Aorta (tissue), 5 donors: Measurements from ENCODE around the gene TBC1D4. TPM values are rescaled to one million over a fixed set of nuclear protein-coding genes. Genes with fewer than 3 reads are reported as not detected.

Experiments
- ATAC-seq: fragments of 200-7000 bp; cut with Tn5 transposase; one replicate; pipeline ENCODE4 v1.9.1; 2022; ENCODE audit warnings: moderate library complexity; ENCODE audit not compliant: low FRiP score
- DNase-seq, 2 donors: peaks; one replicate each; pipeline ENCODE4 v3.0.0-alpha.2; 2020
- H3K27ac ChIP-seq, 2 donors: one replicate each; pipeline ENCODE4 v1.5.1; 2013; ENCODE audit warnings: low read length in 2 of 2, mild to moderate bottlenecking in 2 of 2, moderate library complexity in 2 of 2, control low read depth in 1 of 2, inconsistent platforms in 1 of 2, low read depth in 1 of 2
- H3K27me3 ChIP-seq, 2 donors: one replicate each; pipeline ENCODE4 v1.6.1; 2013; ENCODE audit warnings: control low read depth in 1 of 2, low read length in 1 of 2, mild to moderate bottlenecking in 1 of 2, moderate library complexity in 1 of 2; ENCODE audit not compliant: insufficient read depth in 2 of 2, control insufficient read depth in 1 of 2
- H3K36me3 ChIP-seq, 2 donors: one replicate each; pipeline ENCODE4 v1.6.1; 2013; ENCODE audit warnings: control low read depth in 1 of 2, low read length in 1 of 2, mild to moderate bottlenecking in 1 of 2; ENCODE audit not compliant: insufficient read depth in 2 of 2, control insufficient read depth in 1 of 2
- H3K4me1 ChIP-seq, 2 donors: one replicate each; pipeline ENCODE4 v1.6.1; 2013; ENCODE audit warnings: low read length in 2 of 2, control low read depth in 1 of 2, mild to moderate bottlenecking in 1 of 2, moderate library complexity in 1 of 2; ENCODE audit not compliant: insufficient read depth in 2 of 2, control insufficient read depth in 1 of 2
- H3K4me3 ChIP-seq, 2 donors: one replicate each; pipeline ENCODE4 v1.5.1; 2013; ENCODE audit warnings: low read length in 2 of 2, control low read depth in 1 of 2, mild to moderate bottlenecking in 1 of 2
- H3K9me3 ChIP-seq: one replicate; pipeline ENCODE4 v1.6.1; 2013; ENCODE audit warnings: mild to moderate bottlenecking, low read length; ENCODE audit not compliant: control insufficient read depth
- WGBS, 2 donors: extraction: QIAGEN DNeasy Blood & Tissue Kit; methylation state at CpG; one replicate each; pipeline ENCODE4 v1.1.7; 2013; 5-methylcytosine and 5-hydroxymethylcytosine counted together
- intact Hi-C, 2 donors: fragments of 100-400 bp; cut with DNase I; formaldehyde crosslinking; loops; one replicate each; pipeline versions ENCODE4 v1.14.2 to v1.15.0; 2022
- polyA plus RNA-seq, 2 donors: library from polyadenylated mRNA; stranded (reverse); fragments of 200-250 nt; gene quantifications; one replicate each; pipeline ENCODE4 v1.2.3, GENCODE V29; 2013
- total RNA-seq, 2 donors: library from RNA; stranded (reverse); fragmentation: NEBNext Ultra II Directional; extraction: Animal tissue kit (Norgen Biotek cat#: 25700); gene quantifications; one replicate each; pipeline ENCODE4 v1.2.1, GENCODE V29; 2021
- donor health status: healthy with polysubstance abuse.
- donor health status: Bipolar disorder and iron deficiency.
- donor health status: DM: no; HTN: no; CAD: no.
- donor health status: DM: no; HTN: no; CAD: no.
- donor health status: DM: yes; HTN: yes; CAD: no.

Gene TBC1D4
- total and polyA plus RNA-seq, 4 donors: 1.4 to 16.3 (median 6.2) TPM

DNA sequence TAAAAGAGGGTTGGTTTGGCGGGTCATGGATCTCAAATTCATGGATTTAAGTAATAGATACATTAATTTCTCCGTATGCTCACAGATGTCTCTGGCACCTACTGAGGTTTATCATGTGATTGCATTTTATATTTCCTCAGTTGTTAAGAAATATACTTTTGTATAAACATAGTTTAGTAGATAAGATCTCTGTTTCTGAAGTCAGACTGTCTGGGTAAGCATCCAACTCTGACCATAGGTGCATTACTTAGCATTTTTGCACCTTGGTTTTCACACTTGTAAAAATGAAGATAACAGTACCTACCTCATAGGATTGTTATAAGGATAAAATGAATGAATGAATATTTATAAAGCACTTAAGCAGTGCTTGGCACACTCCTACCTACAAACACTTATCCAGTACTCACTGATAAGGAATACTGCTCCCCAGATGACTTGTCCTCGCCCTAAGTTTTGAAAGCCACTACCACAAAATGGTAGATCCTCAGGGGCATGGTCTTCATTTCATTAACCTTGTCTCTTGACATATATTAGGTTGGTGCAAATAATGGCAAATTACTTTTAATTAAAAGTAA lies 29.2 kb upstream of the TBC1D4 start:
- H3K4me3 ChIP-seq: no peak overlapping the region
- no peaks in the 10 kb centered on the region for H3K36me3 ChIP-seq
- intact Hi-C loops: no loop called here
- H3K27me3 ChIP-seq: no peaks in the 10 kb centered on the region
- no peak overlapping the region for H3K27ac ChIP-seq
- no peaks in the 10 kb centered on the region for H3K9me3 ChIP-seq
- DNase-seq: no peak
- no peak for ATAC-seq
- no peaks in the 10 kb centered on the region for H3K4me1 ChIP-seq
- 83 to 88% methylated on average over 3 of the region's 3 CpGs for WGBS, 2 donors

- ATAC-seq (no peak), DNase-seq (peak in 1 of 2 donors; percentile 42)
- Histone ChIP-seq H3K27me3 (no peaks in the 10 kb centered on the region), H3K9me3 (no peaks in the 10 kb centered on the region), H3K4me3 (no peak overlapping the region), H3K36me3 (no peaks in the 10 kb centered on the region), H3K27ac (no peak overlapping the region), H3K4me1 (no peaks in the 10 kb centered on the region)
- 92 to 94% methylated on average over 6 of the region's 6 CpGs for WGBS, 2 donors
- intact Hi-C loops: no loop called here
Measured at GRCh38 chr13:75508002-75508548, 26.1 kb upstream of the TBC1D4 start.

DNA sequence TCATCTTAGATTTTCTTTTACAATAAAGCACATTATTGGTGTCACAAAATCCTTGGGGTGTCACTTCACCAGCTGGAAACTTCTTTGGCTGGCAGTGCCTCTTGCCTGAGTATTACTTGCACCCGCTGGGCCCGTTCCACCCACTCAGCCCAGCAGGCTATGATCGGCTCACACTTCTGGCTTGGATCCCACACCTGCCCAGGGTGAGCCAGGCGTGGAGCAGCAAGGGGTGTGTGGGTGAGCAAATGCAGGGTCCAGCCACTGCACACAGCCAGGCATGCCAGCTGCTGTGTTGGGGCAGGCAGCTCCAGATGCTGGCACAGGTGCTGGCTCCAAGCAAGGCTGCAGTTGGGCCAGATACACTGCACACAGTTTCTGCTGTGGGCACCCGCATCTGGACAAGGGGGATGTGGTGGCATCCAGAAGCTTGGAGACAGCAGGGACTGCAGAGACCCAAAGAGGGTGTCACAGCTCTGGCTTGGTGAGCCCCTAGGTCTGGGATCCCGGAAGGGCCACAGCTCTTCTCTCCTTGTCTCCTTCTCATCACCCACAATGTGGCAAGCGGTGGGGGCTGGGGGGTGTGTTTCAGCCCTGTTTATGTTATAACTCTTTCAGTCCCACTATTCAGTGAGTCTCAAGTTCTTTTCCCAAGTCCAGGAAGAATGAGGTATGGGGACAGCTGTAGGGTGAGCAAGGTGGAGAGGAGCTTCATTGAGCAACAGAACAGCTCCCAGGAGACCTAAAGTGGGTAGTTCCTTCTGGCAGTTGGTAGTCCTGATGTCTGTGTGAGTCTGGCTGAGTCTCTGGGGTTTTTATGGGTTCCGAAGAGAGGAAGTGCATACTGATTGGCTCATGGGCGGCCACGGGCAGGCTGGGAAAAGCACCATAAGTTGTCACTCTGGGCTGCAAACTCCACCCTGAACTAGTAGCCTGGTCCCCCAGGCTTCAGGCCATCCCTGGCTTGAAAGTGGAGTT lies 25.3 kb upstream of the TBC1D4 start:
- 72 to 73% methylated on average over 10 of the region's 10 CpGs for WGBS, 2 donors
- no peaks in the 10 kb centered on the region for H3K36me3 ChIP-seq
- no peak for ATAC-seq
- no peak overlapping the region for H3K27ac ChIP-seq
- intact Hi-C loops: no loop called here
- no peaks in the 10 kb centered on the region for H3K27me3 ChIP-seq
- DNase-seq: peak in 1 of 2 donors; percentile 55
- H3K4me3 ChIP-seq: no peak overlapping the region
- H3K4me1 ChIP-seq: no peaks in the 10 kb centered on the region
- no peaks in the 10 kb centered on the region for H3K9me3 ChIP-seq

DNA sequence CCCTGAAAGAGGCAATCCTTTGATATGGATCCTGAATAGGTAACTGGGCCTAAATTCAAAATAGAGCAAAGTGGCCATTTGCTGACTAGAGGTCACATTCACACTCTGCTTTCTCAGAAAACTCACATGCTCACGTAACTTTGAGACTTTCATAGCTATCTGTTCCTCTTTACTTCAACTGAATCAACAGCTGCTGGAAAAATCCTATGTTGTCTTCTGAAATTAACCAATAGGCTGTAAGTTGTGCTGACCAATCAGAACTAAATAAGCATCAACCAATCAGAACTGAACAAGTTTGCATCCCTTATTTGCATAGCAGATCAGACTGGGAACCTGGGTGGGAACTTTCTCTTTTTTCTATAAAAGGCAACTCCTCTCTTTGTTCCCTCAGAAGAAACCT lies 24.0 kb upstream of the TBC1D4 start:
- intact Hi-C loops: no loop called here
- WGBS, 2 donors: 92 to 93% methylated on average over 1 of the region's 1 CpG
- H3K9me3 ChIP-seq: no peaks in the 10 kb centered on the region
- no peaks in the 10 kb centered on the region for H3K4me1 ChIP-seq
- DNase-seq (no peak), ATAC-seq (no peak)
- H3K27ac ChIP-seq: no peak overlapping the region
- no peak overlapping the region for H3K4me3 ChIP-seq
- no peaks in the 10 kb centered on the region for H3K27me3 ChIP-seq
- no peaks in the 10 kb centered on the region for H3K36me3 ChIP-seq

GRCh38 chr13:75505327-75505726 lies 23.4 kb upstream of the TBC1D4 start:
- intact Hi-C loops: no loop called here

DNA sequence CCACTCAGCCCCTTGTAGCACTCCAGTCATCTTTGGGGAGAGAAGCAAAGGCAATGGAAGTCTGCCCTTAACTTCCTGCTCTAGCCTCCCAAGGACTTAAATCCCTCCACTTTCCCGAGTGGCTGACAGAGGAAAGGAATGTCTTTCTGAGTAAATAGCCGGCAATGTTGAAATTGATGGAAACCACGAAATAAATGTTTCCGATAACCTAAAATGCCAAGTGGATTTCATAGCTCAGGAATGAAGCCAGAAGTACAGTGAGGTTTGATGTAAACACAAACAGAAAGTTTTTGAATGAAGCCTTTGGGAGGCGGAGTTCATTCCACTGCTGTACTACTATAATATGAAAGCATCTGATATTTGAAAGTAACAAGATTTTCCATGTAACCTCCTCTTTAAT lies 14.0 kb upstream of the TBC1D4 start:
- no peaks in the 10 kb centered on the region for H3K9me3 ChIP-seq
- no peaks in the 10 kb centered on the region for H3K36me3 ChIP-seq
- ATAC-seq: no peak
- no peaks in the 10 kb centered on the region for H3K27me3 ChIP-seq
- intact Hi-C loops: no loop called here
- H3K27ac ChIP-seq: no peak overlapping the region
- H3K4me3 ChIP-seq: no peak overlapping the region
- WGBS, 2 donors: 49 to 73% methylated on average over 5 of the region's 5 CpGs
- DNase-seq: no peak
- H3K4me1 ChIP-seq: no peaks in the 10 kb centered on the region

More at GRCh38 chr13:75505327-75505726, 23.4 kb upstream of the TBC1D4 start:
- H3K27ac ChIP-seq: no peak overlapping the region
- no peak for ATAC-seq
- H3K4me3 ChIP-seq: no peak overlapping the region
- no peaks in the 10 kb centered on the region for H3K4me1 ChIP-seq
- H3K36me3 ChIP-seq: no peaks in the 10 kb centered on the region
- H3K27me3 ChIP-seq: no peaks in the 10 kb centered on the region
- 58 to 73% methylated on average over 3 of the region's 3 CpGs for WGBS, 2 donors
- H3K9me3 ChIP-seq: no peaks in the 10 kb centered on the region
- DNase-seq: no peak

DNA sequence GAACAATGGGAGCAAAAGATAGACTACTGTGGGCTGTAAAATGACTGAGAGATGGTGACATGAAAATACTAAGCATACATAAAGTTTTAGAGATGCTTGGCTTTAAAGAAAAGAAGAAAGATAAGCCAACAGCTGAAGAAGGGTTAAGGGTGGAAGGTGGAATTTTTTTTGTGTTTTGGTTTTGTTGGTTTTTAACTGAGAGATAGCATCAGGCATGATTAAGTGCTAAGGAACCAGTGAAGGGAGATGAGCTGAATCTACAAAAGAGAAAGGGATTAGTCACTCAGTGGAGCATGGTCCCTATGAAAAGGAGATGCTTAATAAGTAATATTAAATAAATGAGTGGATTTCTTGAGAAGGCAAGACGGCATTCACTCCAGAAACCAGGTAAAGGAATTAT lies 12.5 kb upstream of the TBC1D4 start:
- WGBS, 2 donors: 53 to 89% methylated on average over 1 of the region's 1 CpG
- Histone ChIP-seq H3K4me3 (no peak overlapping the region), H3K9me3 (no peaks in the 10 kb centered on the region), H3K27ac (no peak overlapping the region), H3K36me3 (no peaks in the 10 kb centered on the region), H3K4me1 (no peaks in the 10 kb centered on the region), H3K27me3 (no peaks in the 10 kb centered on the region)
- intact Hi-C loops: no loop called here
- DNase-seq: no peak
- no peak for ATAC-seq

DNA sequence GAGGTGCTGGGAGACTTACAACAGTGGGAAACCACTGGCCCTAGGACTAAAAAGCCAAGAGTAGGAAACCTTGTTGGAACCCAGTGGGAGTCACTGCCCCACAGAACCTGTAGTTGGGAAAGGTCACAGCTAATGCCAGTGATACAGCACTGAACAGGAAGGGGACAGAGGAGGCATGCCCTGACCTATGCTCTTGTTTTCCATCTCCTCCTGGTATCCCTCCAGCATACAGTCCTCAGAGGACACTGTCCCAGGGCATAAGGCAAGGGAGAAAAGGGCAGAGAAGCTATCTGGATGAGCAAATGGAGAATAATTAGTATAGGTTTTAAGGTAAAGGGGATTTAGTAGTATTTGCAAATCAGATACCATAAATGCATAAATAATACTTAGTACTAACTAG lies 11.2 kb upstream of the TBC1D4 start:
- Histone ChIP-seq H3K4me1 (no peaks in the 10 kb centered on the region), H3K36me3 (no peaks in the 10 kb centered on the region), H3K27ac (no peak overlapping the region), H3K4me3 (no peak overlapping the region), H3K9me3 (no peaks in the 10 kb centered on the region), H3K27me3 (no peaks in the 10 kb centered on the region)
- DNase-seq: no peak
- intact Hi-C loops: no loop called here
- ATAC-seq: no peak

- no peaks in the 10 kb centered on the region for H3K4me1 ChIP-seq
- ATAC-seq (no peak), DNase-seq (no peak)
- no peak overlapping the region for H3K27ac ChIP-seq
- H3K9me3 ChIP-seq: no peaks in the 10 kb centered on the region
- no peak overlapping the region for H3K4me3 ChIP-seq
- 93 to 96% methylated on average over 5 of the region's 5 CpGs for WGBS, 2 donors
- intact Hi-C loops: no loop called here
- H3K27me3 ChIP-seq: no peaks in the 10 kb centered on the region
- no peaks in the 10 kb centered on the region for H3K36me3 ChIP-seq
Measured at GRCh38 chr13:75492389-75492788, 10.4 kb upstream of the TBC1D4 start.
